ENCODE measurements around the gene MARCHF10. TPM values are rescaled to one million over a fixed set of nuclear protein-coding genes. Genes with fewer than 3 reads are reported as not detected.

MARCHF10 gene
- total RNA-seq, 2 donors from 2014 or later, result under 0.01 TPM; not detected in 1

DNA sequence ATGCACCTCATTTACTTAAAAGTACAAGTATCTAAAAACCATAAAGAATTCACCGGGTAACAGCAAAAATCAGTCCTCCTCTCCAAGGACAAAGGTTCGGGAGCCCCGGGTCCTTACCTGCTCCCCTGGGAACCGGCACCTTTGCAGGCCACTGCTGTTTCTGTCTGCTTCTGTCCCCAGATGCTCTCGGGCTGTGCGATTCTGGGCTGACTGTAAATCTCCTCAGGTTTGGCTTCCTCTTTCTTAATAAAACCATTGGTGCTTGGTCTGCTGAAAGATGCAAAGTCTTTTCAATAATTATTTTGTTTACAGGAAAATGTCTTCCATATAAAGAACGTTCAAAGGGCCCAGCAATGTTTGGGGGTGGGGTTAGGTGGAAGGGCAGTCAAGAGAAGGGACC is 63.9 kb downstream of the MARCHF10 start:
- DNase-seq, result no peak
- no peaks in the 10 kb centered on the region for H3K9me3 ChIP-seq
- no peak for TF ChIP-seq POLR2A (IDR thresholded peaks at IDR 0.05)
- TF ChIP-seq, protein P1, sequence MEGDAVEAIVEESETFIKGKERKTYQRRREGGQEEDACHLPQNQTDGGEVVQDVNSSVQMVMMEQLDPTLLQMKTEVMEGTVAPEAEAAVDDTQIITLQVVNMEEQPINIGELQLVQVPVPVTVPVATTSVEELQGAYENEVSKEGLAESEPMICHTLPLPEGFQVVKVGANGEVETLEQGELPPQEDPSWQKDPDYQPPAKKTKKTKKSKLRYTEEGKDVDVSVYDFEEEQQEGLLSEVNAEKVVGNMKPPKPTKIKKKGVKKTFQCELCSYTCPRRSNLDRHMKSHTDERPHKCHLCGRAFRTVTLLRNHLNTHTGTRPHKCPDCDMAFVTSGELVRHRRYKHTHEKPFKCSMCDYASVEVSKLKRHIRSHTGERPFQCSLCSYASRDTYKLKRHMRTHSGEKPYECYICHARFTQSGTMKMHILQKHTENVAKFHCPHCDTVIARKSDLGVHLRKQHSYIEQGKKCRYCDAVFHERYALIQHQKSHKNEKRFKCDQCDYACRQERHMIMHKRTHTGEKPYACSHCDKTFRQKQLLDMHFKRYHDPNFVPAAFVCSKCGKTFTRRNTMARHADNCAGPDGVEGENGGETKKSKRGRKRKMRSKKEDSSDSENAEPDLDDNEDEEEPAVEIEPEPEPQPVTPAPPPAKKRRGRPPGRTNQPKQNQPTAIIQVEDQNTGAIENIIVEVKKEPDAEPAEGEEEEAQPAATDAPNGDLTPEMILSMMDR (IDR thresholded peaks at IDR 0.05), result no peak
- ATAC-seq, result no peak
- WGBS, 2 donors, result 64 to 68% methylated on average over 7 of the region's 7 CpGs
- H3K27me3 ChIP-seq, result no peaks in the 10 kb centered on the region
- no peaks in the 10 kb centered on the region for H3K4me1 ChIP-seq
- H3K27ac ChIP-seq, result no peak overlapping the region
- intact Hi-C loops (cut with DNase I), result no loop called here
- no peak overlapping the region for H3K4me3 ChIP-seq
- H3K36me3 ChIP-seq (replicated peaks in 1 of 2; ENCODE audit: insufficient read depth in 1 of 2, low read depth in 2 of 2), result no peaks in the 10 kb centered on the region

DNA sequence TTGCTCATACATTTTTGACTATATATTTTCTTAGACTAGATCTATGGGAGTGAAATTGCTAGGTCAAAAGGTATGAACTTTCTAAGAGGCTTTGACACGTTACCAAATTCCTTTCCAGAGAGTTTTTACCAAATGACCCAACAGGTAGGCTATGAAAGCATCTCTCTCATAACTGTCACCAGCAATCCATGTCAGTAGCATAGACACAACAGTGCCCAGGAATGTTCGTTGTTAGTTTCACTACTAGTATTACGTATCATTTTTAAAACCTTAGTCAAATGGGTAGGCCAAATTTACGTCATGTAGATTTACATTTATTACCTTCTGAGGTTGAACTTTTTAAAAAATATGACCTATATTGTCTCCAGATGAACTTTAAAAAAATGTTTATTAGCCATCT is 66.8 kb downstream of the MARCHF10 start:
- TF ChIP-seq, protein P1 (IDR thresholded peaks at IDR 0.05), result no peak
- no peak for TF ChIP-seq POLR2A (IDR thresholded peaks at IDR 0.05)
- Histone ChIP-seq H3K9me3 (no peaks in the 10 kb centered on the region), H3K36me3 (replicated peaks in 1 of 2; ENCODE audit: insufficient read depth in 1 of 2, low read depth in 2 of 2) (no peaks in the 10 kb centered on the region), H3K4me3 (no peak overlapping the region), H3K4me1 (no peaks in the 10 kb centered on the region), H3K27ac (no peak overlapping the region), H3K27me3 (no peaks in the 10 kb centered on the region)
- ATAC-seq (no peak), DNase-seq (no peak)
- 84 to 87% methylated on average over 4 of the region's 4 CpGs for WGBS, 2 donors
- intact Hi-C loops (cut with DNase I), result no loop called here

DNA sequence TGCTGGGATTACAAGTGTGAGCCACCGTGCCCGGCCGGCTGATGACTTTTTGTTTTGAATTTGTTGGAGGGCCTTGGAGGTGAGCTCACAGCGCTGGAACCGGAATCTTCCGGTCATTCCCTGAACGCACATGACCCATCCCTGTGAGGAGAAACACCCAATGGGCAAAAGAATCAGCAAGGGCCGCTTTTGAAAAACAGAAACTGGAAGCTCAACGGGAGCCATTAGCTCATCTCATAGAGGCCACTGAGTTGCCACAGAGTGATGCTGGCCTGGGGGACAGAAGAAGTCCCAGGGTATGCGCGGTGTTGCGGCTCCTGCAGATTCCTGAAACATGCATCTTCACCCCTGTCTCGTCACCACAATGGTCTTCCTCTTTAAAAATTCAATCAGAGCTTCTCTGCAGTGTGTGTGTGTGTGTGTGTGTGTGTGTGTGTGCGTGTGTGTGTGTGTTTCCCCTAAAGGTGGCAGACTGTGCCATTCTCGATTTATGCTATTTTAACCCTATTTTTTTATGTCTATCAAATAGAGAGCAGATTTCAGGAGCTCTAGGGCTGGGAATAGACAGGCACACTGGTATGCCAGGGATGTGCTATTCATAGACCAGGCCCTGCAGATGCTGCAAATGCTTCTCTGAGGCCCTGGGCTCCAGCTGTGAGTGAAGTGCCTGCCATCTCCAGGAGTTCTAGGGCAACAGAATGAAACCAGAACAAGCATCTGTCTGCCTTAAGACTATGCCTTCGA is 68.3 kb downstream of the MARCHF10 start:
- no peak for DNase-seq
- 78 to 93% methylated on average over 13 to 16 of the region's 16 CpGs for WGBS, 2 donors
- Histone ChIP-seq H3K36me3 (replicated peaks in 1 of 2; ENCODE audit: insufficient read depth in 1 of 2, low read depth in 2 of 2) (no peaks in the 10 kb centered on the region), H3K27ac (no peak overlapping the region), H3K9me3 (no peaks in the 10 kb centered on the region), H3K4me1 (no peaks in the 10 kb centered on the region), H3K27me3 (no peaks in the 10 kb centered on the region), H3K4me3 (no peak overlapping the region)
- TF ChIP-seq, protein P1 (IDR thresholded peaks at IDR 0.05), result no peak
- no peak for TF ChIP-seq POLR2A (IDR thresholded peaks at IDR 0.05)
- no peak for ATAC-seq
- intact Hi-C loops (cut with DNase I), result no loop called here

DNA sequence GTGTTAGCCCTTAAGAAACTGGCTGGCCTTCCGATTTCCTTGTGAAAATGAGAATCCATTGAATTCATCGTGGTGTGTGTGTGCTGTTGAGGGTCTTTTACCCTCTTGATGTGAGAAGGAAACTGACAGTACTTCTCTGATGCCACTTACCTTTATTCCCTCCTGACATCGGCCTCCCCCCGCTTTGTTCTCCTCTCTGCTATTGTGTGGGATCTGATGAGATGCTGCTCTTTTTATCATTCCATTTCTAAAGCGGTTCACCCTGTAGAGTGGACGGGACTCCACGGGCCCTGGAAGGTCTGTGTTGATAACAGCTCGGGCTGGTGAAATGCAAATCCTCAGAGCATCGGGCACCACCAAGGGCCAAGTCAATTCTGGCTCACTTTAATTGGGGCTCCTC is 69.8 kb downstream of the MARCHF10 start:
- Histone ChIP-seq H3K4me1 (no peaks in the 10 kb centered on the region), H3K4me3 (no peak overlapping the region), H3K27me3 (no peaks in the 10 kb centered on the region), H3K27ac (no peak overlapping the region), H3K9me3 (no peaks in the 10 kb centered on the region), H3K36me3 (replicated peaks in 1 of 2; ENCODE audit: insufficient read depth in 1 of 2, low read depth in 2 of 2) (no peaks in the 10 kb centered on the region)
- DNase-seq (no peak), ATAC-seq (no peak)
- WGBS, 2 donors, result 74 to 79% methylated on average over 9 of the region's 9 CpGs
- TF ChIP-seq POLR2A (IDR thresholded peaks at IDR 0.05), result no peak
- TF ChIP-seq, protein P1 (IDR thresholded peaks at IDR 0.05), result no peak
- intact Hi-C loops (cut with DNase I), result no loop called here

DNA sequence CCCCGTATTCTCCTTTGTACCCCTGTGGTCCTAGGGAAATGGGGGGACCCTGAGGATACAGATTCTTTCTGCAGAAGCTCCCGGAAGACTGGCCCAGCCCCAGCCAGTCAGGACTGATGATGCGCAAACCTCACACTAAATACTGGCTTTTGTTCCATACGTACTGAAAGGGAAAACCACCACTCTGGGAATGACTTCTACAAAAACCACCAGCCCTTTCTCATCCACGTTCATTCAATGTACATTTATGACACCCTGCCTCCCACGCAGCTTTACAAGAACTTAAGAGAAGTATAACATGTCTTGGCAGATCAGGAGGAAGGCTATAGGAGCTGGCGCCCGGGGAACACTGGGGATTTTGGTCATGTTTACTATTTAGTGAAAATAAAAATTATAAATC is 70.6 kb downstream of the MARCHF10 start:
- DNase-seq, result no peak
- no peak for ATAC-seq

More for the DNA sequence above, 70.6 kb downstream of the MARCHF10 start:
- Histone ChIP-seq H3K36me3 (replicated peaks in 1 of 2; ENCODE audit: insufficient read depth in 1 of 2, low read depth in 2 of 2) (no peaks in the 10 kb centered on the region), H3K27me3 (no peaks in the 10 kb centered on the region), H3K27ac (no peak overlapping the region), H3K4me1 (no peaks in the 10 kb centered on the region), H3K9me3 (no peaks in the 10 kb centered on the region), H3K4me3 (no peak overlapping the region)
- WGBS, 2 donors, result 69 to 85% methylated on average over 7 to 8 of the region's 8 CpGs
- no peak for TF ChIP-seq POLR2A (IDR thresholded peaks at IDR 0.05)
- TF ChIP-seq, protein P1 (IDR thresholded peaks at IDR 0.05), result no peak
- intact Hi-C loops (cut with DNase I), result no loop called here
